ENCODE data around the gene DNAH14.
"Not testable (repeated sequence)": the region's sequence is repeated elsewhere in the genome, so short reads cannot be mapped to it uniquely, and the experiment has no call there.

DNAH14 gene

DNA sequence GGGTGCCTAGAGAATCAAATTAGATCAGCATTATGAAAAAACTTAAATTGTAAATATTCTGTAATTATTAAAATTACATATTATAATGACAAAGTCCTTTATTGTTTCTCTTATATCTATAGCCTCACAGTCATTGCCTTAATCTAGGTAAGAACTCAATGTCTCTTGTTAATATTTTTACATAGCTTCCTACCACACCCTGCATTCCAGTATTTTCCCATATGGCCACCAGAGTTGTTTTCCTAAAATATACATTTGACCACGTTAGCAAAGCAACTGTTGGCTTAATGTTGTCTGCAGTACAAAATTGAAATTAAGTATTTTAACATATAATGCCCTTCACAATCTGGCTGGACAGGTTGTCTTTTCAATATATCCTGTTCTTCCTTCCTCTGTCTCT is 230.3 kb downstream of the DNAH14 start:
- Histone ChIP-seq H3K27me3 (ENCODE audit: control insufficient read depth, insufficient read depth, low read length) (no peaks in the 10 kb centered on the region), H3K9me3 (replicated peaks; ENCODE audit: low read length) (no peaks in the 10 kb centered on the region), H3K4me1 (ENCODE audit: control insufficient read depth, insufficient read depth, low read length) (peaks cover 3% of the 10 kb centered on the region), H3K4me3 (ENCODE audit: low read length) (no peak overlapping the region), H3K36me3 (ENCODE audit: insufficient read depth, low read length) (no peaks in the 10 kb centered on the region), H3K9ac (ENCODE audit: low read depth, low read length) (no peak overlapping the region), H3K4me2 (ENCODE audit: low read length) (no peak overlapping the region)

DNA sequence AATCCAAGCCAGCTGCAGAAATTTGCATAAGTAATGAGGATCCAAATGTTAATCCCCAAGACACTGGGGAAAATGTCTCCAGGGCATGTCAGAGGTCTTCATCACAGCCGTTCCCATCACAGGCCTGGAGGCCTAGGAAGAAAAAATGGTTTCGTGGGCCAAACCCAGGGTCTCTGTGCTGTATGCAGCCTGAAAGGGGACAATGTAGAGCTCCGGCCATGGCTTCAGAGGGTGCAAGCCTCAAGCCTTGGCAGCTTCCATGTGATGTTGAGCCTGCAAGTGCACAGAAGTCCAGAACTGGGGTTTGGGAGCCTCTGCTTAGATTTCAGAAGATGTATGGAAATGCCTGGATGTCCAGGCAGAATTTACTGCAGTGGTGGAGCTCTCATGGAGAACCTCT is 247.9 kb downstream of the DNAH14 start:
- H3K4me1 ChIP-seq (ENCODE audit: control insufficient read depth, insufficient read depth, low read length); H3K36me3 ChIP-seq (ENCODE audit: insufficient read depth, low read length); H3K4me2 ChIP-seq (ENCODE audit: low read length); H3K9ac ChIP-seq (ENCODE audit: low read depth, low read length); H3K27me3 ChIP-seq (ENCODE audit: control insufficient read depth, insufficient read depth, low read length); H3K4me3 ChIP-seq (ENCODE audit: low read length); H3K9me3 ChIP-seq (replicated peaks; ENCODE audit: low read length): not testable (repeated sequence)

DNA sequence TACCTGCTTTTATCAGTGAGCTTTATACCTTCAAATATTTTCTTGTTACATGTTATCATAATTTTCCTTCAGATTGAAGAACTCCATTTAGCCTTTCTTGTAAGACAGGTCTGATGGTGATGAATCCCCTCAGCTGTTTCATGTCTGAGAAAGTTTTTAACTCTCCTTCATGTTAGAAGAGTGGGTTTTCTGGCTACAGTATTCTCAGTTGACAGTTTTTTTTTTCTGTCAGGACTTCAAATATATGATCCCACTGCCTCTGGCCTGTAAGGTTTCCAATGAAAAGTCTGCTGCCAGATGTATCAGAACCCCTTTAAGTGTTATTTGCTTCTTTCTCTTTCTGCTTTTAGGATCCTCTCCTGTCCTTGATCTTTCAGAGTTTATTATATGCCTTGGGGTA is 250.2 kb downstream of the DNAH14 start:
- H3K9me3 ChIP-seq (replicated peaks; ENCODE audit: low read length), result peaks cover 2% of the 10 kb centered on the region
- H3K27me3 ChIP-seq (ENCODE audit: control insufficient read depth, insufficient read depth, low read length), result no peaks in the 10 kb centered on the region
- no peak overlapping the region for H3K4me3 ChIP-seq (ENCODE audit: low read length)
- H3K4me1 ChIP-seq (ENCODE audit: control insufficient read depth, insufficient read depth, low read length), result no peaks in the 10 kb centered on the region
- H3K9ac ChIP-seq (ENCODE audit: low read depth, low read length), result no peak overlapping the region
- no peaks in the 10 kb centered on the region for H3K36me3 ChIP-seq (ENCODE audit: insufficient read depth, low read length)
- H3K4me2 ChIP-seq (ENCODE audit: low read length), result no peak overlapping the region

DNA sequence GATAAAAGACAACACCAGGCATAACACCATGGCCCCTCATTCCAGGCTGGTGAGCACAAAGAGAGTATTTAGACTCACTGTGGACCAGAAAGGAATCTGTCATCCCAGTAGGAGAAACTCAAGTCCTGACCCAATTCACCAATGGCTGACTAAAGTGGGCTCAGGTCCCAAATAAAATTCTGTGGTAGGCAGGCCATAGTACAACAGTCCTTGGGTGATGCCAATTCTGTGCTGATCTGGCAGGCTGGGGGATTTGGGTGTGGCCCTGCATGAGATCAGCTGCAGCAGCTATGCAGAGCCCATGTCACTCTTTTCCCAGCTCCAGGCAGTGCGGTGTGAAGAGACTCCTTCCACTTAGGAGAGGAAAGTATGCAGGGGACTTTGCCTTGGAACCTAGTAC is 253.2 kb downstream of the DNAH14 start:
- no peak overlapping the region for H3K4me2 ChIP-seq (ENCODE audit: low read length)
- no peak overlapping the region for H3K4me3 ChIP-seq (ENCODE audit: low read length)
- no peaks in the 10 kb centered on the region for H3K27me3 ChIP-seq (ENCODE audit: control insufficient read depth, insufficient read depth, low read length)
- H3K36me3 ChIP-seq (ENCODE audit: insufficient read depth, low read length), result no peaks in the 10 kb centered on the region
- peaks cover 2% of the 10 kb centered on the region for H3K9me3 ChIP-seq (replicated peaks; ENCODE audit: low read length)
- no peaks in the 10 kb centered on the region for H3K4me1 ChIP-seq (ENCODE audit: control insufficient read depth, insufficient read depth, low read length)
- no peak overlapping the region for H3K9ac ChIP-seq (ENCODE audit: low read depth, low read length)

DNA sequence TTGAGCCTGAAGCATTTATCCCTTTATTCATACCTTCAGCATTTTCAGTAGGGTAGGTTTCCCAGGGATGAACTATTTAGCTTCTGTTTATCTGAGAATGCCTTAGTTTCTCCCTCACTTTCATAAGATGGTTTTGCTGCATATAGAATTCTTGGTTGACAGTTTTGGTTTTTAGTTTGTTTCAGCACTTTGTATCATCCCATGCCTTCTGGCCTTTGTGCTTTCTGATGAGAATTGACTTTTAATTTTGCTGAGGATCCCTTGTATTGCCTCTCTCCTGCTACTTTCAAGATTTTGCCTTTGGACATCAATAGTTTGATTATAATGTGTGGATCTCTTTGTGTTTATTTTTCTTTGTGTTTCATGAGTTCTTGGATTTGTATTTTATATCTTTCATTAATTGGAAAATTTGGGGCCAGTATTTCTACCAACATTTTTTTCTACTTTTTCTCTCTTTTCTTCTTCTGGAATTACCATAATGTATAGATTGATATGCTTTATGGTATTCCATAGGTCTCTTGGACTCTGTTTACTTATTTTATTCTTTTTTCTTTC is 261.8 kb downstream of the DNAH14 start:
- H3K36me3 ChIP-seq (ENCODE audit: insufficient read depth, low read length), result no peaks in the 10 kb centered on the region
- H3K4me1 ChIP-seq (ENCODE audit: control insufficient read depth, insufficient read depth, low read length), result no peaks in the 10 kb centered on the region
- H3K9me3 ChIP-seq (replicated peaks; ENCODE audit: low read length), result no peaks in the 10 kb centered on the region
- no peaks in the 10 kb centered on the region for H3K27me3 ChIP-seq (ENCODE audit: control insufficient read depth, insufficient read depth, low read length)
- no peak overlapping the region for H3K9ac ChIP-seq (ENCODE audit: low read depth, low read length)
- H3K4me2 ChIP-seq (ENCODE audit: low read length), result no peak overlapping the region
- no peak overlapping the region for H3K4me3 ChIP-seq (ENCODE audit: low read length)

DNA sequence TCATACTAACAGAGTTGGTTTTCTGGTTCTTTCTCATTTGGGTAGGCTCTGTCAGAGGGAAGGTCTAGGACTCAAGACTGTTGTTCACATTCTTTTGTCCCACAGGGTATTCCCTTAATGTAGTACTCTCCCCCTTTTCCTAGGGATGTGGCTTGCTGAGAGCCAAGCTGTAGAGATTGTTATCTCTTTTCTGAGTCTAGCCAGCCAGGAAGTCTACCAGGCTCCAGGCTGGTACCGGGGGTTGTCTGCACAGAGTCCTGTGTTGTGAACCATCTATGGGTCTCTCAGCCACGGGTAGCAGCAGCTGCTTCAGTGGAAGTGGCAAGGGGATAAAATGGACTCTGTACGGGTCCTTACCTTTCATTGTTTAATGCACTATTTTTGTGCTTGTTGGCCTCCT is 272.0 kb downstream of the DNAH14 start:
- Histone ChIP-seq H3K9ac (ENCODE audit: low read depth, low read length) (no peak overlapping the region), H3K27me3 (ENCODE audit: control insufficient read depth, insufficient read depth, low read length) (no peaks in the 10 kb centered on the region), H3K9me3 (replicated peaks; ENCODE audit: low read length) (no peaks in the 10 kb centered on the region), H3K36me3 (ENCODE audit: insufficient read depth, low read length) (no peaks in the 10 kb centered on the region), H3K4me1 (ENCODE audit: control insufficient read depth, insufficient read depth, low read length) (no peaks in the 10 kb centered on the region), H3K4me2 (ENCODE audit: low read length) (no peak overlapping the region), H3K4me3 (ENCODE audit: low read length) (no peak overlapping the region)

DNA sequence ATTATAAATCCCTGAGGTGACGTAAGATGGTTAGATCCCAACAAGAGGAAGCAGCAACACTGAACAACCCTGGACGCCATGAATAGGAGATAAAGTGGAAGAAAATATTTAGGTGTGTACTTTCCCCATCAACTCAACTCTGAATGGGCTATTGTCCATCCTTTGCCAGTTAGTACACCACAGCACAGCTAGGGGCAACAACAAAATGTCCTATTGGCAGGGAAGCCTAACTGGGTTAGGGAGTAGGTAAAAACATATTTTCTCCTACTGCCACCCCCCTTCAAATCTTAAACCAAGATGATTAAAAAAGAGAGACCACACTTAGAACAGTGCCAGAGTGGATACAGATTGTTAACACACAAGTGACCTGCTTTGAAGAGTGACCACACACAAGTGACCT is 278.3 kb downstream of the DNAH14 start:
- Histone ChIP-seq H3K4me3 (ENCODE audit: low read length) (no peak overlapping the region), H3K4me1 (ENCODE audit: control insufficient read depth, insufficient read depth, low read length) (no peaks in the 10 kb centered on the region), H3K4me2 (ENCODE audit: low read length) (no peak overlapping the region), H3K9me3 (replicated peaks; ENCODE audit: low read length) (no peaks in the 10 kb centered on the region), H3K27me3 (ENCODE audit: control insufficient read depth, insufficient read depth, low read length) (no peaks in the 10 kb centered on the region), H3K36me3 (ENCODE audit: insufficient read depth, low read length) (no peaks in the 10 kb centered on the region), H3K9ac (ENCODE audit: low read depth, low read length) (no peak overlapping the region)

DNA sequence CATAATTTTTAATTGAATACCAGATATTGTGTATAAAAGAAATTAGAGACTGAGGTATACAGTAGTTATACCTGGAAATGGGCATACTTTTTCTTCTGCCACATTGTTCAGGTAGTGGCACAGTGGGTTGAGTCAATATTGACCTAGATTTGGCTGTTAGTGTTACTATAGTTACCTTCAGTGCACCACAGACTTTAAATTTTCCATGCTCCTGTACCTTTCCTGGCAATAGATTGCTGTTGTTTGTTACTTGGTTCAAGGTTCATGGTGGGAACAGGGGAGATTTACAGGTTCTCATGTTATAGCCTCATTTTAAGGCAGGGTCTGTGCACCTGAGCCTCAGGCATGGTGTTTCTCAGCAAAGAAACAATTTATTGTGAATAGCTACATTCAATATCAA is 279.7 kb downstream of the DNAH14 start:
- H3K4me1 ChIP-seq (ENCODE audit: control insufficient read depth, insufficient read depth, low read length), result no peaks in the 10 kb centered on the region
- H3K36me3 ChIP-seq (ENCODE audit: insufficient read depth, low read length), result no peaks in the 10 kb centered on the region
- H3K9ac ChIP-seq (ENCODE audit: low read depth, low read length), result no peak overlapping the region
- H3K9me3 ChIP-seq (replicated peaks; ENCODE audit: low read length), result no peaks in the 10 kb centered on the region
- H3K27me3 ChIP-seq (ENCODE audit: control insufficient read depth, insufficient read depth, low read length), result no peaks in the 10 kb centered on the region
- no peak overlapping the region for H3K4me3 ChIP-seq (ENCODE audit: low read length)
- no peak overlapping the region for H3K4me2 ChIP-seq (ENCODE audit: low read length)

DNA sequence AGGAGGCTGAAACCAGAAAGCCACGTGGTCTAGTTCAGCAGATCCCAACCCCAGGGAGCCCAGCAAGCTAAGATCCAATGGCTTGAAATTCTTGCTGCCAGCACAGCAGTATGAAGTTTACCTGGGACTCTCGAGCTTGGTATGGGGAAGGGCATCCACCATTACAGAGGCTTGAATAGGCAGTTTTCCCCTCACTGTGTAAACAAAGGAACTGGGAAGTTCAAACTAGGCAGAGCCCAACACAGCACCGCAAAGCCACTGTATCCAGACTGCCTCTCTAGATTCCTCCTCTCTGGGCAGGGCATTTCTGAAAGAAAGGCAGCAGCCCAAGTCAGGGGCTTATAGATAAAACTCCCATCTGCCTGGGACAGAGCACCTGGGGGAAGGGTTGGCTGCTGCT is 280.7 kb downstream of the DNAH14 start:
- H3K36me3 ChIP-seq (ENCODE audit: insufficient read depth, low read length); H3K9me3 ChIP-seq (replicated peaks; ENCODE audit: low read length); H3K4me3 ChIP-seq (ENCODE audit: low read length); H3K4me1 ChIP-seq (ENCODE audit: control insufficient read depth, insufficient read depth, low read length); H3K27me3 ChIP-seq (ENCODE audit: control insufficient read depth, insufficient read depth, low read length); H3K4me2 ChIP-seq (ENCODE audit: low read length); H3K9ac ChIP-seq (ENCODE audit: low read depth, low read length): not testable (repeated sequence)

DNA sequence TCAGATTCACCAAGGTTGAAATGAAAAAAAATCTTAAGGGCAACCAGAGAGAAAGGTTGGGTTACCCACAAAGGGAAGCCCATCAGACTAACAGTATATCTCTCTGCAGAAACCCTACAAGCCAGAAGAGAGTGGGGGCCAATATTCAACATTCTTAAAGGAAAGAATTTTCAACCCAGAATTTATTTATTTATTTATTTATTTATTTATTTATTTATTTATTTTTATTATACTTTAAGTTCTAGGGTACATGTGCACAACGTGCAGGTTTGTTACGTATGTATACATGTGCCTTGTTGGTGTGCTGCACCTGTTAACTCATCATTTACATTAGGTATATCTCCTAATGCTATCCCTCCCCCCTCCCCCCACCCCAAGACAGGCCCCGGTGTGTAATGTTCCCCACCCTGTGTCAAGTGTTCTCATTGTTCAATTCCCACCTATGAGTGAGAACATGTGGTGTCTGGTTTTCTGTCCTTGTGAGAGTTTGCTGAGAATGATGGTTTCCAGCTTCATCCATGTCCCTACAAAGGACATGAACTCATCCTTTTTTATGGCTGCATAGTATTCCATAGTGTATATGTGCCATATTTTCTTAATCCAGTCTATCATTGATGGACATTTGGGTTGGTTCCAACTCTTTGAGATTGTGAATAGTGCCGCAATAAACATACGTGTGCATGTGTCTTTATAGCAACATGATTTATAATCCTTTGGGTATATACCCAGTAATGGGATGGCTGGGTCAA is 282.4 kb downstream of the DNAH14 start:
- not testable (repeated sequence) for H3K9me3 ChIP-seq (replicated peaks; ENCODE audit: low read length); H3K27me3 ChIP-seq (ENCODE audit: control insufficient read depth, insufficient read depth, low read length); H3K36me3 ChIP-seq (ENCODE audit: insufficient read depth, low read length); H3K4me1 ChIP-seq (ENCODE audit: control insufficient read depth, insufficient read depth, low read length); H3K4me2 ChIP-seq (ENCODE audit: low read length); H3K9ac ChIP-seq (ENCODE audit: low read depth, low read length); H3K4me3 ChIP-seq (ENCODE audit: low read length)

DNA sequence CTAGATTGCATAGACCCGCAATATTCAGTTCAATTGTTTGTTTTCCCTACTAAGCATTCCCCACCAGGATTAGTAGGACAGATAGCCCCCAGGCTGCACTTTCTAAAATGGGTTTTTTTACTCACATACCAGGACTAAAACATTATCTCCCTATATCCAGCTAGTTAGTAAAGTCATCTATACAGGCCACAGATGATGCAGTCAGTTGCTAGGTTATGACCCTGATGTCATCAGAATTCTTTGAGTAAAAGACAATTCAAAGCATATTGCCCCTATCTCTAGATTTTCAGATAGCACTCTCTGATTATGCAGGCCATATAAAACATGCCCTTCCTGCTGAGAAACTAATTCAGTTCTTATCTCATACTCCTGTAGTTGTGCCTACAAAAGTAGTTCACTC is 294.8 kb downstream of the DNAH14 start:
- Histone ChIP-seq H3K4me2 (ENCODE audit: low read length) (no peak overlapping the region), H3K27me3 (ENCODE audit: control insufficient read depth, insufficient read depth, low read length) (no peaks in the 10 kb centered on the region), H3K4me3 (ENCODE audit: low read length) (no peak overlapping the region), H3K36me3 (ENCODE audit: insufficient read depth, low read length) (no peaks in the 10 kb centered on the region), H3K9ac (ENCODE audit: low read depth, low read length) (no peak overlapping the region), H3K9me3 (replicated peaks; ENCODE audit: low read length) (no peaks in the 10 kb centered on the region), H3K4me1 (ENCODE audit: control insufficient read depth, insufficient read depth, low read length) (no peaks in the 10 kb centered on the region)

DNA sequence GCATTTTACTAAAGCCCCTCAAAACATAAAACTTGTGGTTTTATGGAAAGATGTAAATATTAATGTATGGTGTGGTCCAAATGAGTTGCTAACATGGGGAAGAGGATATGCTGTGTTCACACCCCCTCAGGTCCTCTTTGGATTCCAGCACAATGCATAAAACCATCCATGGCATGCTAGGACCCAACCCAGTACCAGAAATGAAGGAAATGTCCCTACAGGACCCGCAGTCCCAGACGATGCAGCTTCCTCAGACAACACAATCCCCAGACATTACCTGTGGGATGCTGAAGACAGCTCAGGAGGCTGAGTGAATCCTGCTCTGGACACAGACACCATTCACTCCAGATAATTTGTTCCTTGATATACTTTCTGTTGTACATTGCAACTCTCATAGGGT is 296.2 kb downstream of the DNAH14 start:
- no peaks in the 10 kb centered on the region for H3K36me3 ChIP-seq (ENCODE audit: insufficient read depth, low read length)

More for the DNA sequence above, 296.2 kb downstream of the DNAH14 start:
- Histone ChIP-seq H3K27me3 (ENCODE audit: control insufficient read depth, insufficient read depth, low read length) (no peaks in the 10 kb centered on the region), H3K4me2 (ENCODE audit: low read length) (no peak overlapping the region), H3K9me3 (replicated peaks; ENCODE audit: low read length) (no peaks in the 10 kb centered on the region), H3K4me1 (ENCODE audit: control insufficient read depth, insufficient read depth, low read length) (no peaks in the 10 kb centered on the region), H3K4me3 (ENCODE audit: low read length) (no peak overlapping the region), H3K9ac (ENCODE audit: low read depth, low read length) (no peak overlapping the region)
